KOPT-K1 (cell line): ENCODE results near the gene LETM1.

Experiments used
- H3K27ac ChIP-seq: fragments of 200-600 bp; sonication (generic); 2 replicates; pipeline ENCODE4 v1.5.1; 2016; ENCODE audit warnings: antibody characterized with exemption, mild to moderate bottlenecking, low read depth, low read length; ENCODE audit not compliant: poor library complexity, severe bottlenecking
- H3K36me3 ChIP-seq: fragments of 200-600 bp; sonication (generic); 2 replicates; pipeline ENCODE4 v1.5.1; 2017; ENCODE audit warnings: antibody characterized with exemption, mild to moderate bottlenecking, low read length, moderate library complexity; ENCODE audit not compliant: insufficient read depth
- H3K9me3 ChIP-seq: fragments of 200-600 bp; sonication (generic); 2 replicates; pipeline ENCODE4 v1.5.1; 2017; ENCODE audit warnings: antibody characterized with exemption, low read length, mild to moderate bottlenecking; ENCODE audit not compliant: insufficient read depth, poor library complexity, severe bottlenecking

LETM1 gene

DNA sequence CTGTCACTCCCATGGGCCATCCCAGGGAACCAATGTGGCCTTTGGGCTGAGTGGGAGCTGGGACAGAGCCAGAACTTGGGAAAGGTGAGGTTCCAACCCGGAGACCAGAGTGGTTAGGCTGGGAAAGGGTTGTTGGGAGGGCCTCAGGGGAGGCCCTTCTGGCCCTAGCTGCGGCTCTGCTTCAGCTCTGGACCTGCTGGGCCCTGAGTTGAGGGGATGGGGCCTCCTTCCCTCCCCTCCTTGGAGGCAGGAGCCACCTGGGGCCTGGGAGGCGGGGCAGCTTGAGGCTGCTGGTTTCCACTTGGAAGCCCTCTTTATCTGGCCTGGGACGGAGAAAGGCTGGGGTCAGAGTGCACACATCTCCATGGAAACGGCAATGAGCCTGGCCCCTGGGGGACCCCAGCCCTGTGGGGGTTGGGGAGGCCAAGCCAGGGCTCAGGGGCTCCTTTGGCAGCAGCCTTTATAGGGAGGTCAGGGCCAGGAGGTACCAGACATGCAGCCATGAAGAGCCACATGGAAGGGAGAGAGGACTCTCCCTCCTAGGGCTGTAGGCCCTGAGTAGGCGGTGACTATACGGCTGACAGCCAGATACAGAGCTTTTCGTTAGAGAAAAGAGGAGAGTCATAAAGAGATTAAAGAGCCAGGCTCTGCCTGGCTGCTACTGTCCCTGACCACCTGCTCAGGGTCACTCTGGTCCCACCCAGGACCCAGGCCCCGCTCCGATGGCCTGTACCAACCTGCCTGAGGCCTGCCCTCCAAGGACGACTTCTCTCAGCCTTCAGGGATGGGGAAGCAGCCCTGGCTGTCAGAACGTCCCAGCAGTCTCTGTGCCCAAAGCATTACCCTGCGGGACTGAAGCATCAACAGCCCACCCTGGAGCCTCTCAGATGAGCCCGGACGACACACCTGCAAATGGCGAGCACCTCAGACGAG is 8.4 kb upstream of the LETM1 start:
- Histone ChIP-seq H3K9me3 (no peaks in the 10 kb centered on the region), H3K36me3 (no peaks in the 10 kb centered on the region), H3K27ac (peak overlapping the region; percentile 82)

DNA sequence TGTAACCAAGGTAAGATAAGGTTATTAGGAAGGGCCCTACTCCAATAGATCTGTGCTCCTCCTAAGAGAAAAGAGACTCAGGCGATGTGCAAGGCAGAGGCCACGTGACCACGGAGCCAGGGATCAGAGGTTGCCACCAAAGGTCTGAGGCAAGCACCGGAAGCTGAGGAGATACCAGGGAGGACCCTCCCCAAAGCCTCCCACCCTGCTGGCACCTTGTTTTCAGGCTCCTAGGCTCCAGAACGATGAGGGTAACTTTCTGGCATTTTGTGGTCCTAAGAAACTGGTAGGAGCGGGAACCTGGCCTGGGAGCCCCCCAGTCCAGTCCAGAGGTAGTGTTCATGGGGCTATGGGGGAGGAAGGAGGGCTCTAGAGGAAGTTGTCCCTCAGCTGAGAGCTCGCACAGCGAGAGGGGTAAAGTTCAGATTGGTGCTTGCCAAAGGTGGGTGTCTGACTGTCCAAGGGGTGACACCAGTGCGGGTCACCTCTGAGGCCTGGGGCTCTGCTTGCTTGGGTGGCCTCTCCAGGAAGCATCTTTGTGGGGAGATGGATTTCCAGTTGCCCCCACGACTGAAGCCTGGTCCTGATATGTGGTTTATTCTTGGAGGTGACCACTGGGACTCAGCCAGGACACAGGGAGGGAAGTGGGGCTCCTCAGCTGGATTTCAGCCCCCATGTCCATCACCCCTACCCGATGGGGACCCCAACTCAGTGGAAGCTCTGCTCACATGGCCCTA is 7.5 kb upstream of the LETM1 start:
- Histone ChIP-seq H3K27ac (peak overlapping the region; percentile 82), H3K36me3 (no peaks in the 10 kb centered on the region)

GRCh38 chr4:1862961-1863296 is 7.0 kb upstream of the LETM1 start:
- H3K27ac ChIP-seq, result peak overlapping the region; percentile 82
- no peaks in the 10 kb centered on the region for H3K9me3 ChIP-seq
- no peaks in the 10 kb centered on the region for H3K36me3 ChIP-seq

More for the DNA sequence above, 7.5 kb upstream of the LETM1 start:
- H3K9me3 ChIP-seq, result no peaks in the 10 kb centered on the region

DNA sequence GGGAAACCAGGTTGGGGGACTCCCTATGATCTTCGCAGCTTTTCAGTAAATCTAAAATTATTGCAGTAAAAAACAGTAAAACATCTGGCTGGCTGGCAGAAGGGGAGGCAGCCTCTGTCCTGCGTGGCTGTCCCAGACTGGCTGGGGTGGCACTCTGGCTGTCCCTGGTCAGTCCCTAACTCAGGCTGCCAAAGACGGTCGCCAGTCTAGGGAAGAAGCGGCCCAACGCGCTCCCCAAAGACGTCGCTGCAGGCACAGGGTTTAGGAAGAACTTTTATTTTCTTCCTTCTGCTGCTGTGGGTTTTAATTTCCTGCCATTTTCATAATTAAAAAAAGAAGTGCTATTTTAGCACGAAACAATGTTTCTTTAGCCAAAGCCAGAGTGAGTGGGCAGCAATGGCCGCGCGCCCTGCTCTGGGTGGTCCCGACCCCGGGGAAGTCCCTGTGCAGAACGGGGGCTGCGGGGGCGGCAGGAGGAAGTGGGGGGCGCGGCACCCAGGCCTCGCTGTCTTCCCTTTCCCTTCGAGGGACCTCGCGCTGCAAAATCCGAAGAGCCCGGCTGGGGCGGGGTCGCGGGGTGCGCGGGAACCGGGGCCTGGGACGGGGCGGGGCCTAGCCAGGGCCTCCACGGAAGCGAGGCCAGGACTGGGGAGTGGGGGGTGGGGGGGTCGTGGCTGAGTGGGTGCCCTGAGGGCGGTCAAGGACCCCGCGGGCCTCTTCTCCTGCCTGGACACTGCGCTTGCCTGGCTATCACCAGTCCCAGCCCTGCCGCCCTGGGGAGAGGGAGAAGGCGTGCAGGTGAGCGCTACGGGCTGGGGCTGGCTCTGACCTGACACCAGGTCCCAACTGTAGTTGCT is 6.3 kb upstream of the LETM1 start:
- Histone ChIP-seq H3K27ac (peak overlapping the region; percentile 82), H3K36me3 (no peaks in the 10 kb centered on the region), H3K9me3 (no peaks in the 10 kb centered on the region)

GRCh38 chr4:1859389-1859753 is 3.4 kb upstream of the LETM1 start:
- H3K9me3 ChIP-seq, result no peaks in the 10 kb centered on the region
- no peak overlapping the region for H3K27ac ChIP-seq
- H3K36me3 ChIP-seq, result no peaks in the 10 kb centered on the region

DNA sequence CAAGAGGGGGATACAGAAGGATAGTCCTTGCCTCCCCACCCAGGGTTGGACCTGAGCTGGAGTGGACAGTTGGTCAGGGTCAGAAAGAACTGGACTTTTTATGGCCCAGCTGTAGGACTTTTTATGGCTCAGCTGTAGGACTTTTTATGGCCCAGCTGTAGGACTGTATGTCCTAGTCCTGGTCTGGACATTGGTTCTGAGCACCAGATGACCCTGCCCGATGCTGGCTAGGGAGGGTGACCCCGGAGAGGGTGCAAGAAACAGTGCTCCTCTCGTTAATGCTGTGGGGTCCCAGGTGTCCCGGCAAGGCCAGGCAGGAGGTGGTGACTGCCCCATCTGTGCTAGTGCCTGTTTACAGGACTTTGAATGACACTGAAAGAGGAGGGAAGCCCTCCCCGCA is 2.0 kb upstream of the LETM1 start:
- Histone ChIP-seq H3K36me3 (peaks cover 8% of the 10 kb centered on the region), H3K9me3 (no peaks in the 10 kb centered on the region), H3K27ac (no peak overlapping the region)

- Histone ChIP-seq H3K27ac (peak overlapping the region; percentile 86), H3K9me3 (no peaks in the 10 kb centered on the region), H3K36me3 (peaks cover 16% of the 10 kb centered on the region)
Observed at GRCh38 chr4:1856943-1857699, 1.2 kb upstream of the LETM1 start.

DNA sequence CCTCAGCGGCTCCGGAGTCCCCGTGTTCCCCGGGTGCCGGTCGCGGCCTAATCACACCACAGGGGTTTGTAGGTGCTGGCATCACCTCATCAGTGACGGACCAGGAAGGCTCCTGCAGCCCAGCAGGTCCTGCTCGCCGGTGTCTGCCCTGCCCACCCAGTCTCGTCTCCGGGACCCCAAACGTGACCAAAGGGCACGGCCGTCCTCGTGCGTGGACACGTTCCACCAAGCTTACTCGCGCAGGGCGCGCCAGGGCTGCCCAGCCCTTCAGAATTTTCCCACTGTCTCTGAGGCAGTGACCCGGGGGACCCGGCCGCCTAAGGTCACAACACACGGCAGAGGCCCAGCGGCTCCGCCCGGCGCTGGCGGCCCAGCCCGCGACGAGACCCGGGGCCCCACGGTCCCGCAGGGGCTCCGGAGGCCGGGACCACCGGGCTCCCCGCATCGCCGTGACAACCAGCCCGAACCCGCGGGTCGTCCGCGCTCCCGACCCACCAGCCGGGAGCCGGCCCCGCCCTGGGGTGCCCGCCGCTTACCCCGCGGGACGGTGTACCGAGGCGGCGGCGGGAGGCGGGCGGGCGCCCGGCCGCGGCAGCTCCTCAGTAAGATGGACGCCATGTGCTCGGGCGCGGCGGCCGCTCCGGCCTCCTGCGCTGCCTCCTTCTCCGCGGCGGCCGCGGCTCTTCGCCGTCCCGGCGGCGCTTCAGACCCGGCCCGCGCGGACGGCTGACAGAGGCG is 454 bp downstream of the LETM1 start:
- no peaks in the 10 kb centered on the region for H3K9me3 ChIP-seq
- H3K27ac ChIP-seq, result peak overlapping the region; percentile 86
- peaks cover 28% of the 10 kb centered on the region for H3K36me3 ChIP-seq

DNA sequence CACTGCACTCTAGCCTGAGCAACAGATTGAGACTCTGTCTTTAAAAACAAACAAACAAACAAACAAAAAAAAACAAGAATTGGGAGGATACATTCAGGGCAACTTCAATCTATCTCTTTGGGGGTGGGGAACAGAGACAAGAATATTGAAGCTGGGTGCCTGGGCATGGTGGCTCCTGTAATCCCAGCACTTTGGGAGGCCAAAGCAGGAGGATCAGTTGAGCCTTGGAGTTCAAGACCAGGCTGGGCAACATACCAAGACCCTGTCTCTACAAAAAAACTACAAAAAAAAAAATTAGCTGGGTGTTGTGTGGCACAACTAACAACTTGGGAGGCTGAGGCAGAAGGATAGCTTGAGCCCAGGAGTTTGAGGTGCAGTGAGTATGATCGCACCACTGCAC is 1.2 kb downstream of the LETM1 start:
- Histone ChIP-seq H3K9me3 (no peaks in the 10 kb centered on the region), H3K36me3 (peaks cover 28% of the 10 kb centered on the region), H3K27ac (peak overlapping the region; percentile 86)

DNA sequence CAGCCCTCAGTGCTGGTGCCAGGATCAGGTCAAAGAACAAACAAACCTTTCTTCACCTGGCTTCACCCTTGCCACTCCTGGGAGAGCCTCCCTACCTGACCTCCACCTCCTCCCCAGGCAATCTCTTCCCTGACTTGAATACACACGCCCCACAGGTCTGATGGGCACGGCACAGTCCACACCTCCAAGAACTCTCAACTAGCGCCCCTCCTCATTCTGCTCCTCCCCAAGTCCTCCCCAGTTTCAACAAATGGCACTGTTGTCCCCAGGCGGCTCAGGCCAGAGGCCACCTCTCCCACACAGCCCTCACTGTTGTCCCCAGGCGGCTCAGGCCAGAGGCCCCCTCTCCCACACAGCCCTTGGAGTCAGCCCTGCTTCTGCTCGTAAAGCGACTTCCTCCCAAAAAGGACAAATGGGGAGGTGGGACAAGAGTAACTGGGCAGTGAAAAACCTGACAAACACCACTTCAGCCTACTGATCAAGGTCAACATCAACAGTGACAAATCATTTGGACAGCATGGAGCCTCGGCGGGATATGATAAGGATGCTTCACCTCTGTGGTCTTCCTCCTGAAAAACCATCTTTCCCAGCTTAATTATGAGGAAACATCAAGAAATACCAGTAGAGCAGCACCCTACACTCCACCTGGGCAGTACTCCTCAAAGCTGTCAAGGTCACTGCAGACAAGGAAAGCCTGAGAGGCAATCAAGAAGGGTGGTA is 2.9 kb downstream of the LETM1 start:
- Histone ChIP-seq H3K27ac (no peak overlapping the region), H3K9me3 (no peaks in the 10 kb centered on the region), H3K36me3 (peaks cover 38% of the 10 kb centered on the region)

DNA sequence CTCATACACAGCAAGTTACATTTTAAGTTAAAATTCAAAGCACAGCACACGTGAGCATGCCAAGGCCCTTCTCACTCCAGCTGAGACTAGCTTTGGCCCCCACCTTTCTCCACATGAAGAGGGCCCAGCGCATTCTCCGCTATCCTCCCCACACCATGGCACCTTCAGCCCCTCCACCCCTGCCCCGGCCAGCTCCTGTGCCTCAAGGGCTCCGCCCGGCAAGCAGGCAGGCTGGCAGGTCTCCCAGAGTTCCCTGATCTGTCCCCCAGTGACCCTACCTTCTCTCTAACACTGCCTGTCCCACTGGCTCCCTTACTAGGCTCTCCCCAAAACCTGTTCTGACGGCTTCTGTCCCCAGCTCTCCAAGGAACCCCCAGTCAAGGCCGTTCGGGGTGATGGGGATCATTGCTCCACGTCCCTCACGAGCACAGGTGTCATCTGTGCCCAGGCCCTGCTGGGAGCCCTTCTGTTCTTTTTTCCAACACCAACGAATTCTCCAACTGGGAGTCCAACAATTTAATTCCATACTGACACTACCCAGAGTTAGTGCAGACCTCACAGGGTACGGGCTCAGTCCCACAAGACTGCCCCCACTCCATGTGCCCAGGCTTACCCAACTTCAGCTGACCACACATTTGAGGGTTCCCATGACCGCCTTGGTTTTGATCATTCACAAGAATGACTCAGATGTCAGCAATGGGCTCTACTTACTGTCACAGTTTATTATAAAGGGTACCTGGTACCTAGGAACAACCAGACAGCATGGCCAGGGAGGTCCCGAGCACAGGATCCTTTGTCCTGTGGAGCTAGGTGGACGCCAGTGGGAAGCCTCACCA is 4.2 kb downstream of the LETM1 start:
- Histone ChIP-seq H3K27ac (peak overlapping the region; percentile 44), H3K9me3 (no peaks in the 10 kb centered on the region), H3K36me3 (peaks cover 49% of the 10 kb centered on the region)

- Histone ChIP-seq H3K9me3 (no peaks in the 10 kb centered on the region), H3K36me3 (peaks cover 56% of the 10 kb centered on the region), H3K27ac (peak overlapping the region; percentile 44)
Observed at GRCh38 chr4:1851160-1851559, 4.8 kb downstream of the LETM1 start.

DNA sequence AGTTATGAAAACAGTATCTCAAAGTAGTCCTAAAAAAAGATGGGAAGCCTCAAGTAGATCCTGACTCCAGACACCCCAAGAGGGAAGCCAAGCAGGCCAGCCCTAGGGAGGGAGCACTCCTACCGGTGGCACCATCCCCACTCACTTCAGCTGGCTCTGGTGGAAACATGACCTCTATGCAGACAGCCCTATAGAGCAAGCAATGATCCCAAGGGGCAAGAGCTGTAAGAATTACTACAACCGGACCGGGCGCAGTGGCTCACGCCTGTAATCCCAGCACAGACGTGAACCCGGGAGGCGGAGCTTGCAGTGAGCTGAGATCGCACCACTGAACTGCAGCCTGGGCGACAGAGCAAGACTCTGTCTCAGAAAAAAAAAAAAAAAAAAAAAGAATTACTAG is 5.7 kb downstream of the LETM1 start:
- Histone ChIP-seq H3K9me3 (no peaks in the 10 kb centered on the region), H3K36me3 (peaks cover 64% of the 10 kb centered on the region), H3K27ac (peak overlapping the region; percentile 37)
